ENCODE results near the gene CENPVL2. TPM values are rescaled to one million over a fixed set of nuclear protein-coding genes. Genes with fewer than 3 reads are reported as not detected.
"Not testable (repeated sequence)": the region's sequence is repeated elsewhere in the genome, so short reads cannot be mapped to it uniquely, and the experiment has no call there.

The CENPVL2 gene
- polyA plus RNA-seq (ENCODE audit: insufficient read length in 12 of 12) = not detected
- long read RNA-seq, donor 1 = 0 reads
- long read RNA-seq, donor 2 = 0 reads
- long read RNA-seq, donor 3 = 0 reads
- long read RNA-seq, donor 4 = 0 reads
- long read RNA-seq, donor 5 = 0 reads
- long read RNA-seq, donor 6 = 0 reads
- long read RNA-seq, donor 7 = 0 reads
- long read RNA-seq, donor 8 = 0 reads
- long read RNA-seq, donor 9 = 0 reads
- long read RNA-seq, donor 10 = 0 reads
- long read RNA-seq, donor 11 = 0 reads

DNA sequence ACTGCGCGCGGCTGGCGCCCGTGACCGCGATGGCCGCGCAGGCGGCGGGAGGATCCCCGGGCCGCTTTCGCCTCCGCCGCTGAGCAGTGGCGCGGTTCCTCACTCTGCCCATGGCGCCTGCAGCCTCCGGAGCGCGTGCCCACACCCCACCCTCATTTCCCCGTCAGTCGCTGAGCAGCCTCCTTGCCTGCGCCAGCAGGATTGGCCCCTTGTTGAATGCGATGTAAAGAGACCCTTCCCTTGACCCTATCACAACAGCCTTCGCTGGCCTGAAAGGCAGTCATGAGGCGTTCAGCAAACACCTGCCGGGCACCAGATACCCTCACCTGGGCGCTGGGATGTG lies at the start of gene CENPVL2:
Gene CENPVL2 (minus strand): TSS at position 112 of the 343 bp plus-strand sequence. CDS start 0 bp downstream, at position 112.
- not testable (repeated sequence) for DNase-seq

GRCh38 chrX:51728202-51728601 lies 45.6 kb upstream of the CENPVL2 start:
- no peak for DNase-seq

DNA sequence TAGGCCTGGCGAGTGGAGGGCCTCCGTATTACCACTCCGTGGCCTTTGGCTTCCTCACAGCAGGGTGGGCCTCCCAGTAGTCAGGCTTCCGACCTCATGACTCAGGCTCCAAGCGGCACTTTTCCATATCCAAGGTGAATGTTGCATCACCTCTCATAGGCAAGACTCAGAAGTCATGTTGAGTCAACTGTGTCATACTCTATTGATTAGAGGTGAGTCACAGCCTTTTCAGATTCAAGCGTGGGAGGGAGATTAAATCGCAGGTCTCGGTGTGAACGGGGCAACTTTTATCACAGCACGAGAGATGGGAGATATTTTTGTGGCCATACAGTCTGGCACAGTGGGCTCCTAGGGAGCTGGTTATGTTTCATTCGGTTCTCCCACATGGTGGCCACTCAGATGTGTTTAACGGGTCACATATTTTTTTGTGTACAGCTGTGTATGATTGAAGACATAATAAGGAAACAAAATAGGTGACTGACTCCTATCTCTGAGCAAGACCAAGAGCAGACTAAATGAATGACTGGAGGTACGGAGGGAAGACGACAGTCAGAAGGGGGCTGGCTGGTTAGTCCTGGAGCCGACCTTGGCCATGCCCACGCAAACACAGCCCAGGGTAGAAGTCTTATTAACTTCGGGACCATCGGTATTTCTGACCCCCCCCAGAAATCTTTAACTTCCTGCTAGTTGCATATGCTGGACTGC lies 30.5 kb upstream of the CENPVL2 start:
- not testable (repeated sequence) for DNase-seq

GRCh38 chrX:51710277-51711164 lies 27.9 kb upstream of the CENPVL2 start, which contains the start of gene CENPVL1:
CENPVL1 (plus strand) TSS chrX:51710512; CDS start chrX:51710512, 0 bp downstream.
- not testable (repeated sequence) for DNase-seq

DNA sequence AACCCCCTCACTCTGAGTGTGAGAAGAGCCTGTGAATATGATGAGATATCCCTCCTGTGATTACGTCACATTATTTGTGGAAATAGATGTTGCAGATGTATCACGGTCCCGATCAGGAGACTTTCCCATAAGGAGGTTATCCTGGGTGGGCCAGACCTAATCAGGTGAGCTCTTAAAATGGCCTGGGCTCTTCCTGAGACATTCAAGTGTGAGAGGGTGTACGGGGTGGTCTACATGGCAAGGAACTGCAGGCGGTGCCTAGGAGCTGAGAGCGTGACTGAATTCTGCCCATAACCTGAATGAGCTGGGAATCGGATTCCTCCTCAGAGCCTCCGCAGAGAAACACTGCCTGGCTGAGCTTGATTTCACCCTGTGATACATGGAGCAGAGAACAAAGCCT lies 14.8 kb upstream of the CENPVL2 start:
- DNase-seq = no peak

DNA sequence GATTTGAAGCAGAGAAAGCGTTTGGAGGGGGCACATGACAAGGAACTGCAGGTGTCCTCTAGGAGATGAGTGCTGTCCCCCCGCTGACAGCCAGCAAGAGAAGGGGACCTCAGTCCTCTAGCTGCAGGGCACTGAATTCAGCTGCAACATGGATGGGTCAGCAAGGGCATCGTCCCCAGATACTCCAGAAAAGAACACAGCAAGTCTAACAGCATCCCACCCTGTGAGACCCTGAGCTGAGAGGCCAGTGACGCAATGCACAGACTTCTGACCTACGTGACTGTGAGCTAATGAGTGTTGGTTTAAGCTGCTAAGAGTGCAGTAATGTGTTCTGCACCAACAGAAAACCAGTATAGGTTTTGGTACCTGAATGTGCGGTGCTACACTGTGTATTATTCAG lies 11.6 kb upstream of the CENPVL2 start:
- DNase-seq = no peak

DNA sequence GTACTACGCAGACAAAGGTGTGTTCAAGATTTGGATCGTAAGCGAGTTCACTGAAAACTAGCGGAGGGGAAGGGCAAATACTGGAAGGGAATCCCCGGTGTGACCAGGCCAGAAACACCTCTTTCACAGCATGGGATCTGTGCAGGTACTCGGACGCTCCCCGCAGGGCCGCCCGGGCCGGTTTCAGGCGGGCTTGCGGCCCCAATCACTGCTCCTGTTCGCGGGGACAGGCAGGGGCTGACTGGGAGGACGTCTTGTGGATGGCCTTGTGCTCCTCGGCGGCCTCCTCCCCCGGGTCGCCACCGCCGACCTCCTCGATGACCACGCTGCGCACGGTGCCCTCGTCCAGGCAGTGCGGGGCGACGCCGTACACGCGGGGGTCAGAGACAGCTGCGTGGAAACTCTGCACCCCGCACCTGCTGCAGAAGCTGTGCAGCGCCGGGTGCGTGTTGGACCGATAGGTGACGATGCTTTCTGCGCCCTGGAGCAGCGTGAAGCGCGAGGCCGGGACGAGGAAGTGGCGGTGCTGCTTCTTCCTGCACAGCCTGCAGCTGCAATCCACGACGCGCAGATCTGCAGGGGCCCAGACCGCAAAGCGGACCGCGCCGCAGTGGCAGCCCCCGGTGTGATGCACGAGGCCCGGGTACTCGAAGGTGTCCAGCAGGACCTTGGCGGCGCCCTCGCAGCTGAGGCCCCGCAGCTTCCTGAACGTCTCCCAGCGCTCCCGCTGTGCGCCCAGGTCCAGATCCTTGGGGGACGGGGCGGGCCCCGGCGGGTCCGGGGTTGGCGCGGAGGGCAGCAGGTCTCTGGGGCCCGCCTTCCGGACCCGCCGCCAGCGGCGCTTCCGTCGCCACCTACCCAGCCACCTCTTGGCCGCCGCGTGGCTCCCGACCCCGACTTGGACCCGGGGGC lies 567 bp downstream of the CENPVL2 start:
- not testable (repeated sequence) for DNase-seq

DNA sequence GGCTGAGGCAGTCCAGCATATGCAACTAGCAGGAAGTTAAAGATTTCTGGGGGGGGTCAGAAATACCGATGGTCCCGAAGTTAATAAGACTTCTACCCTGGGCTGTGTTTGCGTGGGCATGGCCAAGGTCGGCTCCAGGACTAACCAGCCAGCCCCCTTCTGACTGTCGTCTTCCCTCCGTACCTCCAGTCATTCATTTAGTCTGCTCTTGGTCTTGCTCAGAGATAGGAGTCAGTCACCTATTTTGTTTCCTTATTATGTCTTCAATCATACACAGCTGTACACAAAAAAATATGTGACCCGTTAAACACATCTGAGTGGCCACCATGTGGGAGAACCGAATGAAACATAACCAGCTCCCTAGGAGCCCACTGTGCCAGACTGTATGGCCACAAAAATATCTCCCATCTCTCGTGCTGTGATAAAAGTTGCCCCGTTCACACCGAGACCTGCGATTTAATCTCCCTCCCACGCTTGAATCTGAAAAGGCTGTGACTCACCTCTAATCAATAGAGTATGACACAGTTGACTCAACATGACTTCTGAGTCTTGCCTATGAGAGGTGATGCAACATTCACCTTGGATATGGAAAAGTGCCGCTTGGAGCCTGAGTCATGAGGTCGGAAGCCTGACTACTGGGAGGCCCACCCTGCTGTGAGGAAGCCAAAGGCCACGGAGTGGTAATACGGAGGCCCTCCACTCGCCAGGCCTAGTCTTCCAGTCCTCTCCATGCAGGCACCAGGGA lies 2.8 kb downstream of the CENPVL2 start:
- not testable (repeated sequence) for DNase-seq

DNA sequence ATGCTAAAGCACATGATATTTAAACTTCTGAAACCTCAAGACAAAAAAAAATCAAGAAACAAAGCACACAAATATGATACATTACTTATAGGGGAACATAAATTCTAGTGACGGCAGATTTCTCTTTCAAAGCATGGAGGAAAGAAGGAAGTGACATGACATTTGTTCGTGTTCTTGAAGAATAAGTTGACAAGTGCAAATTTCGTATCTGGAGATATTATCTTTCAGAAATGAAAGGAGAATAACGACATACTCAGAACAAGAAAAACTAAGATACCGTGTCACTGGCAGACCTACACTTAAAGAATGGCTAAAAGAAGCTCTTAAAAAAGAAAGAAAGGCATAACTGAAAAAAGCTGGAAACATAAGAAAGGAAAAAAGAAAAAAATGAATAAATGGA lies 16.6 kb downstream of the CENPVL2 start:
- DNase-seq = no peak

GRCh38 chrX:51643377-51643776 lies 39.3 kb downstream of the CENPVL2 start:
- DNase-seq = no peak

- DNase-seq = peak; percentile 29
These were observed 41.1 kb downstream of the CENPVL2 start for GRCh38 chrX:51641421-51642021.

GRCh38 chrX:51636511-51636910 lies 46.1 kb downstream of the CENPVL2 start:
- not testable (repeated sequence) for DNase-seq

Other genes starting within 250 kb of the CENPVL2 start
- 10 to 100 TPM in 2 of 12 donors, 1 to 10 TPM in 9, not detected in 1; 3.0 to 10.6 (median 5.2) TPM for gene NUDT11, start 186.2 kb downstream of the CENPVL2 start, polyA plus RNA-seq (ENCODE audit: insufficient read length in 12 of 12)
- under 1 TPM in 9 of 12 donors, not detected in 3; 0.08 to 0.36 (median 0.17) TPM for gene CENPVL3, start 63.9 kb downstream of the CENPVL2 start, polyA plus RNA-seq (ENCODE audit: insufficient read length in 12 of 12)
- gene CENPVL1, start 27.7 kb upstream of the CENPVL2 start, polyA plus RNA-seq (ENCODE audit: insufficient read length in 12 of 12) = not detected
- 10 to 100 TPM in 7 of 12 donors, 1 to 10 TPM in 4, not detected in 1; 8.4 to 12.7 (median 10.5) TPM for gene GSPT2, start 60.6 kb upstream of the CENPVL2 start, polyA plus RNA-seq (ENCODE audit: insufficient read length in 12 of 12)
- gene MAGED1, start 210.8 kb upstream of the CENPVL2 start, polyA plus RNA-seq (ENCODE audit: insufficient read length in 12 of 12) = 100 to 1,000 TPM in 11 of 12 donors, not detected in 1; 173 to 380 (median 295) TPM